Subcutaneous abdominal adipose tissue (tissue), 5 donors: ENCODE data around the gene SHH.

Source experiments
- H3K27ac ChIP-seq: one replicate; pipeline ENCODE4 v1.7.0; 2013; ENCODE audit warnings: low read depth, mild to moderate bottlenecking, inconsistent platforms, low read length, moderate library complexity
- H3K27me3 ChIP-seq, 5 donors: one replicate each; pipeline ENCODE4 v1.7.0; 2013; ENCODE audit warnings: low read length in 5 of 5, inconsistent platforms in 1 of 5; ENCODE audit not compliant: control insufficient read depth in 5 of 5, insufficient read depth in 4 of 5
- H3K36me3 ChIP-seq, 5 donors: one replicate each; pipeline ENCODE4 v1.7.0; 2013; ENCODE audit warnings: low read length in 5 of 5; ENCODE audit not compliant: control insufficient read depth in 5 of 5, insufficient read depth in 5 of 5
- H3K4me1 ChIP-seq, 5 donors: one replicate each; pipeline ENCODE4 v1.7.0; 2013; ENCODE audit warnings: low read length in 5 of 5, mild to moderate bottlenecking in 3 of 5, moderate library complexity in 1 of 5; ENCODE audit not compliant: control insufficient read depth in 5 of 5, insufficient read depth in 5 of 5
- H3K4me3 ChIP-seq, 5 donors: one replicate each; pipeline ENCODE4 v1.7.0; 2013; ENCODE audit warnings: low read length in 5 of 5, low read depth in 1 of 5
- H3K9ac ChIP-seq, 5 donors: one replicate each; pipeline ENCODE4 v1.7.0; 2013; ENCODE audit warnings: low read length in 5 of 5, mild to moderate bottlenecking in 4 of 5, moderate library complexity in 3 of 5
- H3K9me3 ChIP-seq, 5 donors: one replicate each; pipeline ENCODE4 v1.7.0; 2013; ENCODE audit warnings: low read length in 5 of 5; ENCODE audit not compliant: control insufficient read depth in 5 of 5
- donor health status: healthy.
- donor health status: healthy.
- donor health status: healthy.
- donor health status: healthy.
- donor health status: healthy.

SHH gene

DNA sequence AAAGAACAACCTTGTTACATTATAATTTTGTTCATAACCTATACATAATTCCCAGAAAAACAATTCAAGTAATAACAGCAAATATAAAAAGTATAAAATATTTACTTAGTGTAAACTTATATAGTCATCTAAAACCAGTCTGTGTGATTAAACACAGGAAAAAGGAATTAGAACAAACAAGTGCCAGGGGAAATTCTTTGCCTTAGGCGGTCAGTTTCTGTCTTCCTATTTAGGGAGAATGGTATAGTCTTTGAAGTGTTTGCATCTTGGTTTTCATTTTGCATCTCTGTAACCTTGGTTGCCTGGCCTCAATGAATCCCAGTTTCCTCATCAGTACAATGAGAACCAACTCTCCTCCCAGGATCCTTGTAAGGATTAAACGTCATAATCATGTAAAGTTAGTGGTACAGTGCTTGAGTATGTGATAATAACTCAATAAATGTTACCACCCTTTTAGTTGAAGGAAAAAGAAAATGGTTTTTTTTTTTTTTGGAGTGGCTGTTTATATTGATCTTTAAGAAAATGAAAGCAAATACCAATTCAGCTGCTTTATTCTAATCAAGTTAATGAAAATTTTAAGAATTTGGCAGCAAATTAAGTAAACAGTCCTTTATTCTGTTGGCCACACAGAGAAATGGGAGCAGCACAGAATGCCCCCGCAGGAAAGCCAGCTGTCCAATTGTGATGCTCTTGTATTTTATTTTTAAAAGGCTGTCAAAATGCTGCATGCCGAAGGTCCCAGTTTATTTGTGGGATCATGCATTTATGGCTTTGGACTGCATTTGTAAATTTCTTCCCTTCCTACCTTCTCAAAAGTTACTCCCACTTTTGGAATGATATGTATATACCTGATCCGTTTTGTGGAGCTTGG, 61.8 kb downstream of the SHH start:
- H3K36me3 ChIP-seq: peaks cover 6 to 22% (median 11%) of the 10 kb centered on the region in 5 donors
- no peak overlapping the region for H3K4me3 ChIP-seq
- H3K9me3 ChIP-seq: no peaks in the 10 kb centered on the region
- H3K4me1 ChIP-seq: peaks cover 0 to 20% (median 13%) of the 10 kb centered on the region in 5 donors
- no peaks in the 10 kb centered on the region for H3K27me3 ChIP-seq
- H3K27ac ChIP-seq: no peak overlapping the region
- no peak overlapping the region for H3K9ac ChIP-seq
